GM12878 (cell line): ENCODE data around the gene DCTN2. TPM values are rescaled to one million over a fixed set of nuclear protein-coding genes. Genes with fewer than 3 reads are reported as not detected.

Experiments used
- ATF3 ChIP-seq: IDR thresholded peaks from 2 replicates; pipeline ENCODE4 v1.6.1; 2011; ENCODE audit warnings: low read depth, mild to moderate bottlenecking, low read length, moderate library complexity, borderline replicate concordance; ENCODE audit errors: extremely low read depth
- BACH1 ChIP-seq: fragments of 450-650 bp; IDR thresholded peaks from 2 replicates; pipeline ENCODE4 v1.6.1; 2017; ENCODE audit warnings: mild to moderate bottlenecking, borderline replicate concordance
- GATAD2B ChIP-seq: fragments of 450-650 bp; conservative IDR thresholded peaks from 2 replicates; pipeline ENCODE4 v1.6.1; 2017; ENCODE audit warnings: low read depth, mild to moderate bottlenecking, moderate library complexity
- IRF3 ChIP-seq: fragments of 450-650 bp; IDR thresholded peaks from 2 replicates; pipeline ENCODE4 v1.6.1; 2014; ENCODE audit warnings: mild to moderate bottlenecking
- JUND ChIP-seq: IDR thresholded peaks from 2 replicates; pipeline ENCODE4 v1.6.1; 2012; ENCODE audit warnings: low read depth, mild to moderate bottlenecking, low read length, improper control_type of control experiment, moderate library complexity
- MXI1 ChIP-seq: fragments of 150-350 bp; IDR thresholded peaks from 2 replicates; pipeline ENCODE4 v1.6.1; 2011; ENCODE audit warnings: low read depth, mild to moderate bottlenecking, inconsistent platforms, low read length, improper control_type of control experiment
- NFYB ChIP-seq: IDR thresholded peaks from 2 replicates; pipeline ENCODE4 v1.6.1; 2011; ENCODE audit warnings: low read depth, mild to moderate bottlenecking, low read length, improper control_type of control experiment, moderate library complexity; ENCODE audit not compliant: insufficient read depth
- NKRF ChIP-seq: fragments of 450-650 bp; conservative IDR thresholded peaks from 2 replicates; pipeline ENCODE4 v1.6.1; 2017; ENCODE audit warnings: mild to moderate bottlenecking, moderate library complexity
- PAX8 ChIP-seq: fragments of 450-650 bp; IDR thresholded peaks from 2 replicates; pipeline ENCODE4 v1.6.1; 2017; ENCODE audit warnings: mild to moderate bottlenecking, moderate library complexity
- POLR2AphosphoS5 ChIP-seq: IDR thresholded peaks from 2 replicates; pipeline ENCODE4 v1.6.1; 2011; ENCODE audit warnings: mild to moderate bottlenecking, low read length, inconsistent platforms
- SKIL ChIP-seq: fragments of 450-650 bp; IDR thresholded peaks from 2 replicates; pipeline ENCODE4 v1.6.1; 2017; ENCODE audit warnings: mild to moderate bottlenecking, low read depth, inconsistent platforms; ENCODE audit not compliant: poor library complexity, severe bottlenecking
- SREBF2 ChIP-seq: IDR thresholded peaks from 2 replicates; pipeline ENCODE4 v1.6.1; 2012; ENCODE audit warnings: mild to moderate bottlenecking, low read length
- ZBTB11 ChIP-seq: fragments of 450-650 bp; formaldehyde crosslinking; IDR thresholded peaks from 2 replicates; pipeline ENCODE4 v1.5.0; 2022; ENCODE audit warnings: mild to moderate bottlenecking, missing genetic modification characterization
- ZNF687 ChIP-seq: fragments of 450-650 bp; IDR thresholded peaks from 2 replicates; pipeline ENCODE4 v1.6.1; 2017; ENCODE audit warnings: mild to moderate bottlenecking, moderate library complexity
- polyA plus RNA-seq, 11 experiments: library from polyadenylated mRNA; depleted of rRNA in 4 of 11; unstranded in 6 of 11; stranded (reverse) in 5 of 11; fragments of >200 nt; fragmentation: Nextera tagmentation in 4 of 11; fragmentation: Illumina TruSeq in 1 of 11; extraction: Ambion mirVana in 4 of 11; extraction: Trizol in 1 of 11; gene quantifications; 1 replicate in 1 of 11; 2 replicates in 10 of 11; pipeline versions ENCODE4 v1.2.1 to v1.2.3, GENCODE V29; 2011 to 2016; ENCODE audit warnings: inconsistent platforms in 2 of 11, missing spikeins in 2 of 11, low read depth in 1 of 11
- total RNA-seq, 4 experiments: library from RNA; depleted of rRNA in 3 of 4; stranded (reverse); fragments of >200 nt in 3 of 4; fragmentation: Illumina TruSeq in 1 of 4; extraction: Trizol in 1 of 4; gene quantifications; 2 replicates each; pipeline versions ENCODE4 v1.2.1 to v1.2.3, GENCODE V29; 2013 to 2021

The DCTN2 gene
- total and polyA plus RNA-seq, 10 of the 15 experiments (the other 5 are each of a cell fraction or from before 2014, with no cell fraction given), result 32.3 to 171 (median 100) TPM

- peak; percentile 80 for TF ChIP-seq ZNF687
- peak; percentile 53 for TF ChIP-seq MXI1
- no peak for TF ChIP-seq SREBF2
- no peak for TF ChIP-seq JUND
- TF ChIP-seq BACH1, result peak; percentile 57; the same call in 1 of the 2 replicates
- peak; percentile 96 for TF ChIP-seq GATAD2B
- TF ChIP-seq ATF3, result peak; percentile 74; the same call in 1 of the 2 replicates
- peak; percentile 46; the same call in 1 of the 2 replicates for TF ChIP-seq NFYB
- TF ChIP-seq IRF3, result no peak
- no peak for TF ChIP-seq SKIL
- TF ChIP-seq POLR2AphosphoS5, result peak; percentile 88
- peak; percentile 70 for TF ChIP-seq ZBTB11 (CRISPR knock-in tag)
- no peak for TF ChIP-seq PAX8
- TF ChIP-seq NKRF, result peak; percentile 94
Measured at GRCh38 chr12:57590864-57591781, 44.1 kb upstream of the DCTN2 start, which contains the start of gene PIP4K2C (continued).
